Thyroid gland (tissue), 4 donors: ENCODE measurements around the gene PCDHGB7.
"Not testable (repeated sequence)": the region's sequence is repeated elsewhere in the genome, so short reads cannot be mapped to it uniquely, and the experiment has no call there.

Source experiments
- POLR2A ChIP-seq, 2 donors: fragments of 450-650 bp; IDR thresholded peaks; one replicate each; pipeline ENCODE4 v1.6.1; 2017; ENCODE audit warnings: antibody characterized with exemption in 2 of 2, mild to moderate bottlenecking in 2 of 2, moderate library complexity in 1 of 2
- TF ChIP-seq, protein P1 (sequence below), 6 experiments: fragments of 200-600 bp in 3 of 6; fragments of 450-650 bp in 3 of 6; sonication (generic) in 3 of 6; IDR thresholded peaks; one replicate each; pipeline ENCODE4 v1.5.1; 2016 to 2019; ENCODE audit warnings: antibody characterized with exemption in 6 of 6, mild to moderate bottlenecking in 2 of 6, inconsistent platforms in 1 of 6, moderate library complexity in 1 of 6

DNA sequence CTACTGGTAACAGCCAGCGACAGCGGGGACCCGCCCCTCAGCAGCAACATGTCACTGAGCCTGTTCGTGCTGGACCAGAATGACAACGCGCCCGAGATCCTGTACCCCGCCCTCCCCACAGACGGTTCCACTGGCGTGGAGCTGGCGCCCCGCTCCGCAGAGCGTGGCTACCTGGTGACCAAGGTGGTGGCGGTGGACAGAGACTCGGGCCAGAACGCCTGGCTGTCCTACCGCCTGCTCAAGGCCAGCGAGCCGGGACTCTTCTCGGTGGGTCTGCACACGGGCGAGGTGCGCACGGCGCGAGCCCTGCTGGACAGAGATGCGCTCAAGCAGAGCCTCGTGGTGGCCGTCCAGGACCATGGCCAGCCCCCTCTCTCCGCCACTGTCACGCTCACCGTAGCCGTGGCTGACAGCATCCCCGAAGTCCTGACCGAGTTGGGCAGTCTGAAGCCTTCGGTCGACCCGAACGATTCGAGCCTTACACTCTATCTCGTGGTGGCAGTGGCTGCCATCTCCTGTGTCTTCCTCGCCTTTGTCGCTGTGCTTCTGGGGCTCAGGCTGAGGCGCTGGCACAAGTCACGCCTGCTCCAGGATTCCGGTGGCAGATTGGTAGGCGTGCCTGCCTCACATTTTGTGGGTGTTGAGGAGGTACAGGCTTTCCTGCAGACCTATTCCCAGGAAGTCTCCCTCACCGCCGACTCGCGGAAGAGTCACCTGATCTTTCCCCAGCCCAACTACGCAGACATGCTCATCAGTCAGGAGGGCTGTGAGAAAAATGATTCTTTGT lies 22.9 kb upstream of the PCDHGB7 start:
- TF ChIP-seq, protein P1, sequence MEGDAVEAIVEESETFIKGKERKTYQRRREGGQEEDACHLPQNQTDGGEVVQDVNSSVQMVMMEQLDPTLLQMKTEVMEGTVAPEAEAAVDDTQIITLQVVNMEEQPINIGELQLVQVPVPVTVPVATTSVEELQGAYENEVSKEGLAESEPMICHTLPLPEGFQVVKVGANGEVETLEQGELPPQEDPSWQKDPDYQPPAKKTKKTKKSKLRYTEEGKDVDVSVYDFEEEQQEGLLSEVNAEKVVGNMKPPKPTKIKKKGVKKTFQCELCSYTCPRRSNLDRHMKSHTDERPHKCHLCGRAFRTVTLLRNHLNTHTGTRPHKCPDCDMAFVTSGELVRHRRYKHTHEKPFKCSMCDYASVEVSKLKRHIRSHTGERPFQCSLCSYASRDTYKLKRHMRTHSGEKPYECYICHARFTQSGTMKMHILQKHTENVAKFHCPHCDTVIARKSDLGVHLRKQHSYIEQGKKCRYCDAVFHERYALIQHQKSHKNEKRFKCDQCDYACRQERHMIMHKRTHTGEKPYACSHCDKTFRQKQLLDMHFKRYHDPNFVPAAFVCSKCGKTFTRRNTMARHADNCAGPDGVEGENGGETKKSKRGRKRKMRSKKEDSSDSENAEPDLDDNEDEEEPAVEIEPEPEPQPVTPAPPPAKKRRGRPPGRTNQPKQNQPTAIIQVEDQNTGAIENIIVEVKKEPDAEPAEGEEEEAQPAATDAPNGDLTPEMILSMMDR (IDR thresholded peaks at IDR 0.05) = not testable (repeated sequence)
- not testable (repeated sequence) for TF ChIP-seq POLR2A (IDR thresholded peaks at IDR 0.05)
